ENCODE measurements around the gene TGFA. TPM values are rescaled to one million over a fixed set of nuclear protein-coding genes. Genes with fewer than 3 reads are reported as not detected.

TGFA gene
- polyA plus RNA-seq, 3 donors: 17.0 to 21.2 (median 19.2) TPM

DNA sequence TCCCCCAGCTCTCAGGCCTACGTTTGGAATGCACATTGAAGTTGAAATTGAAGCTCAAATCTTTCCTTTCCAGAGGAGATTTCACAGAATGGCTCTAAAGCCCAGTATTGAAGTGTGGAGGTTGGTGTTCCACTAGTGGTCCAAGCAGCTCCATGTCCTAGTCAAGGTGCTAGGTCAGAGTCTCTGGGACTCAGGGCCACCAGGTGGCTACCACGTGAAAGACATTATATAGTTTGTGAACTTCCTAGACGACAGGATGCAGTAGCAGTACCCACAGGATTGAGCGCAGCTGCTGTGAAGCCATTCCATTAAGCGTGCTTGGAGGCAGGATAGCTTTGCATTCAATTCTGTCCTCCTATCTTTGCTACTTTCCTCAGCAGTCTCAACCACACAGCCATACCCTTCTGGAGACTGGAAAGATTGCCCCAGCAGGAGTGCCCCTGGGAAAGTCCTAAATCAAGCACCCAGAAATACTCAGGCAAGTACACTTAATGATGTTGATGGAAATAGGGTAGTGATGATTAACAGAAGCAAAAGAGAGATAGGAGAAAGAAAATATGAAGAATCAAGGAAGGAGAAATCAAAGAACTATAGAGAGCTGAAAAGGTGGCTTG lies 4.7 kb upstream of the TGFA start:
- DNase-seq (ENCODE audit: extremely low read depth in 1 of 11, low read depth in 9 of 11, low spot score in 4 of 11): no peak

DNA sequence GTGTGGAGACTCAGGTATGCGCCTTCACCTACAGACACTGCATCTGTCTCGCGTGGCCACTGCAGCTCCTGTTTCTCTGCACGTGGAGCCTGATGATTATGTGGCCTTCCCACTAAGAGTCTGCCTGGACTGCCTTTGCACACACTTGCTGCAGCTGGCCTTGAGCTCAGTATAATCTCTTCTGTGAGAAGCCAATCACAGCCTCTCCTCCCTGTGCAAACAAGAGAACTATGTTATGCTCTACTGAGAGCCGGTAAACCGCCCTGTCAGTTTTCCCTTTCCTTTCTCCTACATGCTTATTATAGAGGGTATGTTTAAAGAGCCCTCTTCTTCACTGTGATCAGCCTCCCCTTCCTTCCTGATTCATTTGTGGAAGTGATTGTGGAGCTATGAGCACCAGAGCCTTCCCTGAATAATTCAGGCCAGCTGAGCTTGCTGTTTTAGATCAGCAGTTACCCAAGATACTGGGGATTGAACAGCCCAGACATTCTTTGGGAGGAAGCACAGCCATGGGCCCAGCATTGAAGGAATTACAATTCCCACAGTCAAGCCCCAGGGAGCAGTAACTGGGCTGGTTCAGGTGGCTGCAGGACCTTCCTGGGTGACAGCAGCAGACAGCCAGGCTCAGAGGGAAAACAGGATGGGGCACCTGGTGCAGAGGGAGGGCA lies 3.7 kb upstream of the TGFA start:
- peak in 1 of 11 donors; percentile 39 for DNase-seq (ENCODE audit: extremely low read depth in 1 of 11, low read depth in 9 of 11, low spot score in 4 of 11)

DNA sequence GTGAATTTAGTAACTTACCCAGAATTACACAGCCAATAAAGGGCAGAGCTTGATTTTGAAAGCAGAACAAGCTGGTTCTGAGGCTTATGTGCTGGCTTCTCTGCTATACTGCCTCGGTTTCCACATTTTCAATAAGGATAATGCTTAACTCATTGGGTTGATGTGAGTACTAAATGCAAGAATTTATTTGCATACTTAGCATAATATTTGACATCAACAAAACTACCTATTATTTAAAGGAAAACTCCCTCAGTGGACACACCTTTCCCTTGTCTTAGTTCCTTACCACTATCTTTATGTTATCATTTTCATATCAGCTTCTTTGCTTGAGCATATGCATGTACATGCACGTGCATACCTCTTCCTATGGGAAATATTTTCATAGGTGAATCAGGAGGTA lies 3.0 kb upstream of the TGFA start:
- DNase-seq (ENCODE audit: extremely low read depth in 1 of 11, low read depth in 9 of 11, low spot score in 4 of 11): no peak

GRCh38 chr2:70554338-70554892 lies 789 bp upstream of the TGFA start:
- no peak for DNase-seq (ENCODE audit: extremely low read depth in 1 of 11, low read depth in 9 of 11, low spot score in 4 of 11)

GRCh38 chr2:70553334-70553583 lies 367 bp downstream of the TGFA start:
- DNase-seq (ENCODE audit: extremely low read depth in 1 of 11, low read depth in 9 of 11, low spot score in 4 of 11): peak in 2 of 11 donors; percentile 28 to 37

DNA sequence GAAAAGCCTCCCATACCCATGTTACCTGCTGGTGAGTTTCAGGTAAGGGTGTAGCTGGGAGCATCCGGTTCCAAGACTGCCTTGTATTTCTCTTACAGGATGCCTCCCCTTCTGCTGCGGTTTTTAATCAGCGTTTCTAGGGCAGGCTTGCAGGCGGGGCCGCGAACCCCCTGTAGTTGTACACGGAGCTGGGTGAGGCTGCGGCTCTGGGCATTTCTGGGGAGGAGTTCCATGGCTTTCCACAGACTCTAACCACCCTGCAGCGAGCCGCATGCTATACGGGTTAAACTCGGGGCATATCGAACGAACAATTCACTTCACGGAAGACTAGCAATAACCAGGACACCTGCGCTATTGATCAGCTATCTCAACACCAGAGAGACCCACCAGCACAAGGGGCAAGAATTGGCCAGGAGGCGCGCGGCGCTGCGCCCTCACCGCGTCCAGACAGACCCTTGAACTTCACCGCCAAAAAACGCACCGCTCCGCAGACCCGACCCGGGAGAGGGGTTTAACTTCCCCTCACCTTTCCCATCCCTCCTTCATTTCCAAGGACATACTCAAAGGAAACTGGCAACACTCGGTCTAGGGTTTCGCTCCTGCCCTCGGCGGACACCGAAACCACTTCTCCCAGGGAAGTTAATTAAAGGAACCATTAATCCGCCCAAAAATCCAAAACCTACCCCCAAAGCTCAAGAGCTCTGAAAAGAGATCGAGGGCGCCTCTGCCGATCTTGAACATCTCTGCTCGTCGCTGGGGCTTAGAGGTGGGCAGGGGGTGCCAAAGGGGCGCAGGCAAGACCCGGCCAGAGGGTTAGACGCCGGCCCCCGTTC lies 909 bp downstream of the TGFA start:
- DNase-seq (ENCODE audit: extremely low read depth in 1 of 11, low read depth in 9 of 11, low spot score in 4 of 11): no peak

- DNase-seq (ENCODE audit: extremely low read depth in 1 of 11, low read depth in 9 of 11, low spot score in 4 of 11): peak in 2 of 11 donors; percentile 20 to 63
These were observed 2.5 kb downstream of the TGFA start for GRCh38 chr2:70551167-70551566.

GRCh38 chr2:70549962-70550361 lies 3.7 kb downstream of the TGFA start:
- DNase-seq (ENCODE audit: extremely low read depth in 1 of 11, low read depth in 9 of 11, low spot score in 4 of 11): no peak

- DNase-seq (ENCODE audit: extremely low read depth in 1 of 11, low read depth in 9 of 11, low spot score in 4 of 11): no peak
These were observed 4.4 kb downstream of the TGFA start for GRCh38 chr2:70549064-70549710.

DNA sequence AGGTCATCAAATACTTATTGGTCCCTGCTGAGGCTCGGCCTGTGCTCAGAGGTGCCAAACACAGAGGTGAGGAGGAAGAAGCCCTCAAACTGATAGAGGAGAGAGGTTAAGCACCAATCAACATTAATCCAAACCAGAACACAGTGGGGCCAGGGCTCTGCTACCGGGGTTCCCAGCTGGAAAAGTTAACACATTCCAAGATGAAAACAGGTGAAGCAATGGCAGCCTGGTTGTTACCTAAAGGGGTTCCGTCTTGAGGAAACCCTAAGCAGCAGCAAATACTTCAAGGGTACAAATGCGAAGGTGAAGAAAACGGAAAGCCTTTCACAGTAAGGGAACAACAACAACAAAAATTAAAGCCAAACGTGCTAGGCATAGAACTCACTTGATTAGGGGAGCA lies 5.4 kb downstream of the TGFA start:
- DNase-seq (ENCODE audit: extremely low read depth in 1 of 11, low read depth in 9 of 11, low spot score in 4 of 11): no peak

DNA sequence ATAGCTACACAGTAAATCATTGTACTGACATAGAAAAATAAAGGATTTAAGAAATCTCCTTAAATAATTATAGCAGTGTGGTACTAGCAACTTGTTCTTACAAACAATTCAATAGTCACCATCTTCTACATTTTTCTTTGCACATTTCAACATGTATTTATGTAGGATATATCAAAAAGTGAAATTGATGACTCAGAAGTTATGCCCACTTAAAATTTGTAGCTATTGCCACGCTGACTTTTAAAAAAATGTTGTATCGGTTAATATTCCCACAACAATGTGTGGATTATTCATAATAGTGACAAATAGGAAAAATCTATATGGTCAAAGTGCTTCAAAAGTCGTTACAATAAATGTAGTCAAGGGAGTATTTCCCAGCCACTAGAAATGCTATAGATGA lies 6.7 kb downstream of the TGFA start:
- DNase-seq (ENCODE audit: extremely low read depth in 1 of 11, low read depth in 9 of 11, low spot score in 4 of 11): no peak

DNA sequence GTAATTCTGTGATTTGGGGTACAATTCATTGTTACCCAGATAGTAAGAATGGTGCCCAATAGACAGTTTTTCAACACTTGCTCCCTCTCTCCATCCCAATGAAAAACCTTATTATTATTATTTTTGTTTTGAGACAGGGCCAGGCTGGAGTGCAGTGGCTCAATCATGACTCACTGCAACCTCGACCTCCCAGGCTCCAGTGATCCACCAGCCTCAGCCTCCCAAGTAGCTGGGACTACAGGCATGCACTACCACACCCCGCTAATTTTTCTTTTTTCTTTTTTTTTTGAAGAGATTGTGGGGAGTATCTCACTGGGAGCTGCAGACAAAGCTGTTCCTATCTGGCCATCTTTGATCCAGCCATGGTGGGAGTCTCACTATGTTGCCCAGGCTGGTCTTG lies 7.2 kb downstream of the TGFA start:
- DNase-seq (ENCODE audit: extremely low read depth in 1 of 11, low read depth in 9 of 11, low spot score in 4 of 11): no peak

DNA sequence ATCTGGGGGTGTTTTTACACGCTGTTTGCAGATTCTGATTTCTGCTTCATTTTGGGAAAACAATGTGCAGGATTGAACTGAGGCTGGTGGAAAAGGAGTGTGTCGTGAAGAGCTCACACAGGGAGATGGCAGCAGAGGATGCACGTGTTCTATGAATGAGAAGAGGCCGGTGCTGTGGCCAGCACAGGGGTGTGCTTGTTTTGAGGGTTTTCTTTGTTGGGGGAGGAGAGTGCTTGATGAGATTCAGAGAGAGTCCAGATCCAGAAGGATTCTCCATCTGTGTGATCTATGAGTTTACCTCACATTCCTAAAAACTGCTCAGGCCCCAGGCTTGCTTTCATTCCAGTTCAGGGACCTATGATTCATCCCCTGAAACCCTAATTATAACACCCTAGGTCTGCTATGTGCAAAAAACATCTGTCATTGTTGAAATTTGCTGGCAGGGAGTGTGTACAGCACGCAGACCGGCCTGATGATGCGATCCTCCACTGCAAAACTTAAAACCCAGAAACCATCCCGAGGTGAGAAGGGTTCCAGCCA lies 12.1 kb downstream of the TGFA start:
- no peak for DNase-seq (ENCODE audit: extremely low read depth in 1 of 11, low read depth in 9 of 11, low spot score in 4 of 11)

DNA sequence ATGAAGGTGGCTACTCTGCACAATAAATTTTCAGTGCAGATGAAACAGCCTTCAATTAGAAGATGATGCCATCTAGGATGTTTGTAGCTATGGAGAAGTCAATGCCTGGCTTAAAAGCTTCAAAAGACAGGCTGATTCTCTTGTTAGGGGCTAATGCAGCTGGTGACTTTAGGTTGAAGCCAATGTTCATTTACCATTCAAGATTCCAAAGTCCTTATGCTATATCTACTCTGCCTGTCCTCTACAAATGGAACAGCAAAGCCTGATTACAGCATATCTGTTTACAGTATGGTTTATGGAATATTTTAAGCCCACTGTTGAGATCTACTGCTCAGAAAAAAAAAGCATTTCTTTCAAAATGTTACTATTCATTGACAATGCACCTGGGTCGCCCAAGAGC lies 15.8 kb downstream of the TGFA start:
- no peak for DNase-seq (ENCODE audit: extremely low read depth in 1 of 11, low read depth in 9 of 11, low spot score in 4 of 11)

GRCh38 chr2:70536517-70537055 lies 17.0 kb downstream of the TGFA start:
- no peak for DNase-seq (ENCODE audit: extremely low read depth in 1 of 11, low read depth in 9 of 11, low spot score in 4 of 11)

- DNase-seq (ENCODE audit: extremely low read depth in 1 of 11, low read depth in 9 of 11, low spot score in 4 of 11): peak in 1 of 11 donors; percentile 45
These were observed 18.1 kb downstream of the TGFA start for GRCh38 chr2:70535573-70535972.

- DNase-seq (ENCODE audit: extremely low read depth in 1 of 11, low read depth in 9 of 11, low spot score in 4 of 11): no peak
These were observed 19.3 kb downstream of the TGFA start for GRCh38 chr2:70534183-70534836.

DNA sequence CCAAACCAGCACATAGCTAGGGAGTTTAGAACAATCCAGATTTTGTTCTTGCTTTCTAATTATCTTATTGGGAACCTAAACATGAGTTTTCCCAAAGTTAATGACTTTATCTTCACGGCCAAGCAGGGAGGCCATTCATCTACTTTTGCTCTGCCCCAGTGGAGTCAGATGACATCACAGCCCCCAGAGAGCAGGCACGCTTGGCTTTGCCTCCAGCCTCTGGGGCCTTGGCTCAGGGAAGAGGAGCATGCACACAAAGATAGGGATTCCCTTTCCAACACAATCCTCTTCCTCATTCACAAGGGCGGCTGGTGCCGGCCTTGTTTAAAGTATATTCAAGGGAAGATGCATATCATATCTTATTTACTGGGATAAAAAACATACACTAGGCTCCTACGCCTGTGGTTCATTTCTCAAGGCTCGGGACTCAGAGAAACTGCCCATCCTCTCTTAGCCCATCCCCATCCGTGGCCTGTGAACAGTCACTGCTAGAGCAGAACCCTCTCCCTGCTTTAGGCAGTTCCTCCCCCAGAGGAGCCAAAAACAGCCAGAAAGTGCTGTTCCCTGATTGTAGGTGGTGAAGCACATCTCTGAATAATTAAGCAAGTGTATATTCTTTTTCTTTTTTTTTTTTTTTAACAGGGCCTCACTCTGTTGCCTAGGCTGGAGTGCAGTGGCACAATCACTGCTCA lies 21.2 kb downstream of the TGFA start:
- DNase-seq (ENCODE audit: extremely low read depth in 1 of 11, low read depth in 9 of 11, low spot score in 4 of 11): no peak
